ENCODE data around the gene MRPL38.

Gene MRPL38

GRCh38 chr17:75904749-75905521 lies at the start of gene MRPL38:
TSS of gene MRPL38 (minus strand) at chr17:75904884. CDS start at chr17:75904875, 9 bp downstream.
- peak; percentile 85 to 87 for DNase-seq (ENCODE audit: low read depth in 2 of 2)

DNA sequence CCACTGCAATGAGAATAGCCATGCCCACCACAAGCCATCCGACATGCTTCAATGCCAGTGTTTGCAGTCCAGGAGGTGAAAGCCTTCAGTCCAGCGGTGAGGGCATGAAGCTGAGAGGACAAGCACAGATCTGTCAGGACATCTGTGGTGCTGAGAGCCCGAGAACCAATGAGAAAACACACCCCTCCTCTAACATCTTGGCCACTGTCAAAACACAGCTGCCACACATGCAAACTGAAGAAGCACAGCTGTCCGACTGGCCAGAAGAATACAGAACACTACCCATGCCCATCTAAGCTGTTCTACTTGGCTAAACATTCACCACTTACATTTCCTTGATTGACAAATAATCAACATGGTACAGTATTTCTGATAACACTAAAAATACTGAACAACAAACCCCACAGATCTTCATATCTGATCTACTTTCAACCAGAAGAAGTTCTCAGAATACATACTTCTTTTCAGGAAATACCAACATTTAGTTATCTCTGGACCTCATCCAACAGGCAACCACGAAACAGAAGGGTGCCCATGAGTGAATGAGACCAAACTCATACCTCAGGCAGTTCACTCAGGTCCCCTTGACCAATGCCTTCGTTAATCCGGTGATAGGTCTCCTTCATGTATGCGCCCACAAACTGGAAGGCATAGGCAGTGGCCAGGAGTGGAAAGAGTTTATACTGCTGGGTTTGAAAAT lies 46.3 kb upstream of the MRPL38 start:
- DNase-seq (ENCODE audit: low read depth in 2 of 2), result no peak

DNA sequence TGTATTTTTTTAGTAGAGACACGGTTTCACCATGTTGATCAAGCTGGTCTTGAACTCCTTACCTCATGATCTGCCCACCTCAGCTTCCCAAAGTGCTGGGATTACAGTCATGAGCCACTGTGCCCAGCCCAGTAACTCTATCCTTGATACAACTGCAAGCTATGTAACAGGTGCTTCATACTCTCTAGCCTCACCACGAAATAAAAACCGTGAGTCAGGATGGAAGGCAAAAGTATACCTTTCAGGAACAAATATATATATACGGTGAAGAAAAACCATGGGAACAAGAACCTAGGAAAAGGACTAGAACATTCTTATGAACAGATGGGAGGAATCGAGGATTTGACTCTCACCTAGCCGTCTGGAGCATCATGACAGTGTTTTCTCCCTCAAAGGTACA lies 45.7 kb upstream of the MRPL38 start:
- no peak for DNase-seq (ENCODE audit: low read depth in 2 of 2)

DNA sequence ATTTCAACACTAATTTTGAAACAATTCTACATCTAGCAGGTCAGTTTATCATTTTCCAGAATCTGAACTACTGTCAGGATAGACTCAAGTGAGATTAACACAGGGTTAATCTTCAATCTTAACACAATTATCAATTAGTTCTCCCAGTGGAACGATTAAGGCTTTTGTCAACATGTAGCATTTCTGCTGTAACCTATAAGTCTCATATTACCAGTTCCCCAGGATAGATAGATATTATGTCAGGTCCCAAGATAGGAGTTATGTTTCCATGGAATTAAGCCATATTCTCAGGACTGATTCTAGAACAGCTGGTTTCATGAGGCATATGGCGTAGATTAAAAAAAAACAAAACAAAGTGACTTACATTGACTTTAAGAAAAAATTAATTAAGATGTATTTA lies 40.5 kb upstream of the MRPL38 start:
- no peak for DNase-seq (ENCODE audit: low read depth in 2 of 2)

- no peak for DNase-seq (ENCODE audit: low read depth in 2 of 2)
Observed at GRCh38 chr17:75943491-75943890, 38.8 kb upstream of the MRPL38 start.

DNA sequence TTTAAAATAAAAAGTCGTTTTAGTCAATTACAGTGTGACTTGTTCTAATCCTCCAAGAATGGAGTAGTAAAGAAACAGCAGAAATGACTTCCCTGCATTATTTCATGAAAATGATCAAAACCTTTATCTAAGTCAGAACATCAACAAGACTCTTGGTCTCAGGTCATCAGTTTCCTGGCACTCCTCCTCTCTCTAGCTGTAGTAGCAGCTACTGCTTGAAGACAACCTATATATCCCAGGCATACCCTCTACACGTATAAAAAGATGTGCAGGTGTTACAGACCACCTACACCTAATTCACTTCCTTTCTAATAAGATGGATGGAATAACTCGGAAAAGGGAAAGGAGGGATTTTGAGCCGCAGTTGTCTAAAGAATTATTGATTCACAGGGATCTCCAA lies 37.8 kb upstream of the MRPL38 start:
- DNase-seq (ENCODE audit: low read depth in 2 of 2), result no peak

- no peak for DNase-seq (ENCODE audit: low read depth in 2 of 2)
Observed at GRCh38 chr17:75941442-75941819, 36.7 kb upstream of the MRPL38 start.

DNA sequence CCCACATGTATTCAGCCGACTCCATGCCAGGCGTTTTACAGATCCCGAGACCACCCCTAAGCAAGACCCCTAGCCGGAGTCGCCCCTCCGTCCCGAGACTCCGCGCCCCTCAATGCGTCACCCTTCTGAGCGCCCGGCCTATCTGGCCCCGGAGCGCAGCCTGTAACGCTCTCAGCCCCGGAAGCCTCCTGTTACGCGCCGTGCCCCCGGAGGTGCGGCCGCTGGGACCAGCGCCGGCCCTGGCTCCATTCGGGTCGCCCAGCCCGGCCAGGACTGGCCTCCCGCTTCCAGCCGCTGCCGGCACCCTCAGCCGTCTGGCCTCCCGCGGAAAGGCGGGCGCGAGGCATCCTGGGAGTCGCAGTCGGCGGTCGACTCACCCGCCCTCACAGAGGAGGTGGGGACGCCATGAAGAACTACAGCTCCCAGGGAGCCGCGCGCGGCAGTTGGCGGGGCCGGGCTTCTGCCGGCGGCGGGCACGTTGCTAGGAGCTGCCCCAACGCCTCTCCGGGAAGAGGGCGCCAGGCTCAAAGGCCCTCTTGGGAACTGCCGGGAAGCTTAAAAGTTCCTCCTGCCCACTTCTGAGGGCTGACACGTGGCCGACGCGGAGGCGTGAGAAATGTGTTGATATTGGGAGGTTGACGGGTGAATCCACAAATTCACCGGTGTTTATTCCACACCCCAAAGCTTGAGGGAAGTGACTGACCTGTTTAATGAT lies 36.2 kb upstream of the MRPL38 start, which contains the start of gene FBF1:
Gene FBF1 (minus strand): TSS at position 316 of the 715 bp plus-strand sequence. CDS start 2,893 bp downstream, outside the sequence.
- DNase-seq (ENCODE audit: low read depth in 2 of 2), result peak; percentile 74

DNA sequence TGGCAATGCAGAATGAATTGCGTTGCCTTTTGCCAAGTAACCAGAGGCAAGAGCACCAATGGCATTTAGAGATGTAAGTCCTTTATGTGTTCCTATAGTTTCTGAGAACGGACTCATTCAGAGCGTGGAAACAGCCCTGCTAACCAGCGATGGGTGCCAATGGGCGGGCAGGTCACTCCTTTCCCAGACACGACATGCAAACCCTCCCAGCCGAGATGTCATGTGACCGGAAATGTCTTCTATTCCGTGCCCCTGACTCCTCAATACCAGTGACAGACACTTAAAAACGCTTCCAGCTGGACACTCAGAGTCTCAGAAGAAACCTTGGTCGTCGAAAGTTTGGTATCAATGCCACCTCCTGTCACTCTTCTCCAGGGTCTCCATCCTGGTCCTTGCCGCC lies 33.0 kb upstream of the MRPL38 start:
- no peak for DNase-seq (ENCODE audit: low read depth in 2 of 2)

DNA sequence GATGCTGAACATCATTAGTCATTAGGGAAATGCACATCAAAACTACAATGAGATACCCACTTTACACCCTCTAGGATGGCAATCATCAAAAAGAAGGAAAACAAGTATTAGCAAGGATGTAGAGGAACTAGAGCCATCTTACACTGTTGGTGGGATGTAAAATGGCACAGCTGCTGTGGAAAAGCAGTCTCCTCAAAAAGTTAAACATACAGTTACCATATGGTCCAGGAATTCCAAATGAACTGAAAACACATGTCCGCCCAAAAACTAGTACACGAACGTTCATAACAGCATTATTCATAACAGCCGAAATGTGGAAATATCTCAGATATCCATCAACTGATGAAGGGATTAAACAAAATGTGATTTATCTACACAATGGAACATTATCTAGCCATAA lies 29.1 kb upstream of the MRPL38 start:
- no peak for DNase-seq (ENCODE audit: low read depth in 2 of 2)

DNA sequence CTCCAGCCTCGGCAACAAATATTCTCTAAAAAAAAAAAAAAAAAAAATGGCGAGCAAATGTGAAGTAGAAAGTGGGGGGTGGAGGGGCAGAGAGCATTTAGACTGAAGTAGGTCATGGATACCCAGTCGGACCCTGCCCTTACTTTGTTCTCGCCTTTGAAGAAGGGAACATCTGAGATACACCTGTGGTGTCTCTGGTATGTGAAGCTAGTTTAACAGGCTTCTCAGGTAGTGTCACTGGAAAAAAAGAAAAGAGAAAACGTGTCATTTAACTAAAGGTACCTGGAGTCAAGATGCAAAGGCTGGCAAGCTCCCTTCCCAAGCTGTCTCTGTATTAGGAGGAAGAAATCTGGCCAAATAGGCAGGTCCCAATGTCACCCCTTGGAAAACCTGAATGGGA lies 28.2 kb upstream of the MRPL38 start:
- DNase-seq (ENCODE audit: low read depth in 2 of 2), result no peak

- no peak for DNase-seq (ENCODE audit: low read depth in 2 of 2)
Observed at GRCh38 chr17:75931062-75931461, 26.4 kb upstream of the MRPL38 start.

GRCh38 chr17:75927286-75927922 lies 22.7 kb upstream of the MRPL38 start:
- DNase-seq (ENCODE audit: low read depth in 2 of 2), result no peak

- DNase-seq (ENCODE audit: low read depth in 2 of 2), result no peak
Observed at GRCh38 chr17:75926456-75926855, 21.8 kb upstream of the MRPL38 start.

DNA sequence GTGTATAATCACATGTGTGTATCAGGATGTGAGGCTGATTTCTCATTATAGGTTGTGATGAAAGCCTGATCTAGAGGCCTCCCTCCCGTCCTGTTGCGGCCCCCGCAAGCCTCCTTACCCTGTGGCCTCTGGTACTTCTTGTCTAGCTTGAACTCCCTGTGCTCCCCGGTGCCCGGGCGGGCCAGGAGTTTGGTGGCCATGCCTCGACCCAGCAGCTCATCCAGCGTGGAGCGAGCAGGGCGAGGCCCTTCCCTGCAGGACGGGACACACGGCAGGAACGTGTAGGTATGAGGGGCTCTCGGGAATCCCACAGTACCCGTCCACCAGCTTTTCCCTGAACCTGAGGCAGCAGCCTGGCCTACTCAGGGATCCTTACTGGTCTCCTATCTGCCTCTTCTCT lies 21.2 kb upstream of the MRPL38 start:
- no peak for DNase-seq (ENCODE audit: low read depth in 2 of 2)

DNA sequence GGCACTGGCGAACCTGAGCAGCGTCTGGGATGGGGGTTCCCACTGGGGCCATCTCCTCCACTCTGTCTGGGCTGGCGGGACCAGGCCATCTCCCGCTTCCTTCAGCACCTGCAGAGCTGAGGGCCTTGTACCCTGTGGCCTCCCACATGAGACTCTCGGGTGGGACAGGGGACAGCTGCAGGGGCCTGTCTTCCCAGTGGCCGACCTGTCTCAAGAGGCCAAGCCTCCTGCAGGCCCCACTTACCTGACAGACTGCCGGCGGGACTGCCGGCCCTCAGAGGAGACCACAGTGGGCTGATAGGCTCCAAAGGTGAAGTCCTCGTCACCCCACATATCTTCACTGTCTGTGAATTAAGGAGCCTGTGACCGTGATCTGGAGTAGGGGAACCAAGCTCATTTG lies 20.4 kb upstream of the MRPL38 start:
- DNase-seq (ENCODE audit: low read depth in 2 of 2), result no peak

- DNase-seq (ENCODE audit: low read depth in 2 of 2), result no peak
Observed at GRCh38 chr17:75922963-75923874, 18.5 kb upstream of the MRPL38 start.

DNA sequence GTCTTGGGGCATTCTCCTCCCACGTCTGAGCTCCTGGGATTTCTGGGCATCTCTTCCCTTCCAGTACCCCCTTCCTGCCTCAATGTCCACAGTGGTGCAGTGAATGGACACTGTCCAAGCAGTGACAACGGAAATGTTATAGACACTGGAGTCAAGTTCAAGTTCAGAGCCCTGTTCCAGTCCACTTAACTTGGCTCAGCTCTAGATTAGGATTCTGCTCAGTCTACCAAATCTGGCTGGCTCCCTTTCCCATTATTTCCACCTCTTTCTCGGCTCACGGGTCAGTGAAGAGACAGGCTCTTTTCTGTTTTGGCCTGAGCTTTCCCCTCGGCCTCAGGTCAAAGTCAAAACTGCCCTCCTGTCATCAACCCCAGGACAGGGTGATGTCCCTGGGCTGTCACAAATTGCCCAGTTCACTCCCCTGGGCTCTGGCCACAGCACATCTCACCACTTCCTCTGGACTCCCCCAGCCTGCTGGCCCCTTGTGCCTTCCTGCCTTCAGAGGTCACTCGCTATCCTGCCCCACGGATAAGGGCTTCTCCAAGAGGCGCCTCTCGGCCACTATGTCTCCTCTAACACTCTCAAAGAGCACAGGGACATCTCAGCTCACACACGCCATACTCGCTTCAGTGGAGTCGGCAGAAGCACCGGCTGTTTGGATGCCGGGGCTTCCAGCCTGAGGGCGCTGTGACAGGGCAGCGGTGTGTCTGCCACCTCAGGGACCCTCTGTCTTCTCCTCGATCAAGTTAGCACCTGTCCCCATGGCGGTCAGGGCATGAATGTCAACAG lies 17.7 kb upstream of the MRPL38 start:
- no peak for DNase-seq (ENCODE audit: low read depth in 2 of 2)

- DNase-seq (ENCODE audit: low read depth in 2 of 2), result no peak
Observed at GRCh38 chr17:75921596-75921995, 16.9 kb upstream of the MRPL38 start.

- DNase-seq (ENCODE audit: low read depth in 2 of 2), result no peak
Observed at GRCh38 chr17:75920045-75920560, 15.4 kb upstream of the MRPL38 start.
